SJCRH30 (cell line): ENCODE data around the gene DISP3. TPM values are rescaled to one million over a fixed set of nuclear protein-coding genes. Genes with fewer than 3 reads are reported as not detected.

Experiments used
- DNase-seq, 2 experiments: peaks; one replicate each; pipeline ENCODE4 v3.0.0-alpha.2; 2015 to 2020
- H3K27ac ChIP-seq: fragments of 250-450 bp; sonication (Bioruptor Pico); 2 replicates; pipeline ENCODE4 v1.5.1; 2020; ENCODE audit warnings: mild to moderate bottlenecking, moderate library complexity
- H3K27me3 ChIP-seq: fragments of 250-450 bp; sonication (Bioruptor Pico); 2 replicates; pipeline ENCODE4 v1.5.1; 2020; ENCODE audit warnings: mild to moderate bottlenecking, moderate library complexity
- H3K36me3 ChIP-seq: fragments of 250-450 bp; sonication (Bioruptor Pico); 2 replicates; pipeline ENCODE4 v1.5.1; 2020; ENCODE audit warnings: mild to moderate bottlenecking, moderate library complexity
- H3K4me1 ChIP-seq: fragments of 250-450 bp; sonication (Bioruptor Pico); 2 replicates; pipeline ENCODE4 v1.5.1; 2020; ENCODE audit warnings: mild to moderate bottlenecking, moderate library complexity
- H3K4me3 ChIP-seq: fragments of 250-450 bp; sonication (Bioruptor Pico); 2 replicates; pipeline ENCODE4 v1.5.1; 2020; ENCODE audit warnings: mild to moderate bottlenecking, moderate library complexity
- H3K9me3 ChIP-seq: fragments of 250-450 bp; sonication (Bioruptor Pico); replicated peaks from 2 replicates; pipeline ENCODE4 v1.5.1; 2020; ENCODE audit warnings: mild to moderate bottlenecking, moderate library complexity
- total RNA-seq: library from RNA; depleted of rRNA; stranded (reverse); fragments of >200 nt; shearing (Covaris generic); gene quantifications from 2 replicates; pipeline ENCODE4 v1.2.3, GENCODE V29; 2014; rRNA removed

DISP3 gene
- total RNA-seq, 1 experiment from 2014 or later = 2.1 TPM

DNA sequence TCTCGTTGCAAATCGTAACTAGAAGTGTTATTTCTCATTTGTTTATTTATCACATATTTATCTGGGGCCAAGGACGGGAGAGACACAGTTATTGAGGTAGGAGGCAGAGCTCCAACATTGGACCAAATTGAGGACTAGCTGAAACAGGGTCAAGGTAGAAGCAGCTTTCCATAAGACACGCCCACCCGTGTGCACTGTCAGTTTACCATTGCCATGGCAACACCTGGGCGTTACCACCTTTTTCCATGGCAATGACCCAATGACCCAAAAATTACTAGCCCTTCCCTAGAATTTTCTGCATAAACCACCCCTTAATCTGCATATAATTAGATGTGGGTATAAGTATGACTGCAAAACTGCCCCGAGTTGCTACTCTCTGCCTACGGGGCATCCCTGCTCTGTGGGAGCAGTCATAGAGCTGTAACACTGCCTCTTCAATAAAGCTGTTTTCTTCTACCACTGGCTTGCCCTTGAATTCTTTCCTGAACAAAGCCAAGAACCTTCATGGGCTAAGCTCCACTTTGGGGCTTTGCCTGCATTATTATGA, 102.6 kb downstream of the DISP3 start:
- DNase-seq = no peak
- Histone ChIP-seq H3K36me3 (no peaks in the 10 kb centered on the region), H3K27ac (no peak overlapping the region), H3K4me3 (no peak overlapping the region), H3K9me3 (no peaks in the 10 kb centered on the region), H3K4me1 (no peaks in the 10 kb centered on the region), H3K27me3 (peaks cover 41% of the 10 kb centered on the region)

DNA sequence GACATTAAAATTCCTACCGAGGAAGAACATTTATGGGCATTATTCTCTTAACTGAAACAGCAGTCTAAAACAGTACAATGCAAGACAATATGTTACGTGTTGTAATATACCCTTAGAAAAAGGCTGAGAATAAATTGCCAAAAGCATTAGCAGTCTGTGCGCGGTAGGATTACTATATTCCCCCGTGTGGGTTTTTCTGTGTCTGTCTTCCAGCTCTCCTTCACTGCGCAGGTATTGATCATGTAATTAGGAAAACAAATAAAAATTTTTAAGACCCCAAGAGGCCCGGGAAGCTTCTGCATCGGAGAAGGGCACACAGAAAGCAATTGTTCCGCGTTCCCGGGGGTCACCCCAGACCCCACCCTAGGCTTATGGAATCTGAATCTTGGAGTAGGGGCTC, 106.4 kb downstream of the DISP3 start:
- peaks cover 17% of the 10 kb centered on the region for H3K27me3 ChIP-seq
- no peak overlapping the region for H3K4me3 ChIP-seq
- H3K36me3 ChIP-seq = no peaks in the 10 kb centered on the region
- no peak overlapping the region for H3K27ac ChIP-seq
- no peak for DNase-seq
- no peaks in the 10 kb centered on the region for H3K9me3 ChIP-seq
- H3K4me1 ChIP-seq = no peaks in the 10 kb centered on the region

Other genes with a start within 250 kb of the DISP3 start
- 54.6 and 55.2 TPM in 2 replicates for gene MTOR, start 216.6 kb upstream of the DISP3 start, total RNA-seq
- 26.5 and 27.1 TPM in 2 replicates for gene UBIAD1, start 206.0 kb upstream of the DISP3 start, total RNA-seq
- gene FBXO2, start 175.3 kb downstream of the DISP3 start, total RNA-seq = not detected in 2 replicates
- not detected in 2 replicates for gene FBXO44, start 175.7 kb downstream of the DISP3 start, total RNA-seq
- not detected in 2 replicates for gene FBXO6, start 185.0 kb downstream of the DISP3 start, total RNA-seq
- gene MAD2L2, start 202.0 kb downstream of the DISP3 start, total RNA-seq = 172 and 174 TPM in 2 replicates
- gene DRAXIN, start 212.6 kb downstream of the DISP3 start, total RNA-seq = 7.1 and 8.0 TPM in 2 replicates